K562 (cell line): ENCODE data around the gene VPS26A. TPM values are rescaled to one million over a fixed set of nuclear protein-coding genes. Genes with fewer than 3 reads are reported as not detected.
A peak's percentile ranks its signal among the peaks of the same experiment; 100 is the strongest.

Experiments
- CUX1 ChIP-seq: fragments of 200-800 bp; sonication (Bioruptor generic); IDR thresholded peaks from 2 replicates; pipeline ENCODE4 v1.6.1; 2016; ENCODE audit warnings: missing genetic modification characterization, missing compliant biosample characterization
- DMBX1 ChIP-seq: fragments of 250-450 bp; sonication (Bioruptor Pico); IDR thresholded peaks from 2 replicates; pipeline ENCODE4 v1.8.0; 2022; ENCODE audit warnings: inconsistent platforms, mild to moderate bottlenecking, moderate library complexity, borderline replicate concordance
- NR3C1 ChIP-seq: sonication (generic); formaldehyde crosslinking; IDR thresholded peaks from 2 replicates; pipeline ENCODE4 v1.8.1; 2022; ENCODE audit warnings: missing genetic modification reagents
- SMARCE1 ChIP-seq: fragments of 450-650 bp; IDR thresholded peaks from 2 replicates; pipeline ENCODE4 v1.7.1; 2016; ENCODE audit warnings: mild to moderate bottlenecking
- THRB ChIP-seq: fragments of 450-650 bp; formaldehyde crosslinking; conservative IDR thresholded peaks from 2 replicates; pipeline ENCODE4 v1.4.0; 2022; ENCODE audit warnings: mild to moderate bottlenecking, missing genetic modification characterization
- YBX1 ChIP-seq: fragments of 450-650 bp; IDR thresholded peaks from 2 replicates; pipeline ENCODE4 v1.7.1; 2016; ENCODE audit warnings: mild to moderate bottlenecking
- polyA plus RNA-seq, 8 experiments: library from polyadenylated mRNA; depleted of rRNA in 4 of 8; stranded (reverse) in 5 of 8; unstranded in 3 of 8; fragments of >200 nt; fragmentation: Nextera tagmentation in 2 of 8; fragmentation: Illumina TruSeq in 1 of 8; extraction: Ambion mirVana in 2 of 8; extraction: Trizol in 1 of 8; gene quantifications; 2 replicates each; pipeline versions ENCODE4 v1.2.1 to v1.2.3, GENCODE V29; 2011 to 2014; ENCODE audit warnings: inconsistent platforms in 1 of 8, missing spikeins in 1 of 8
- total RNA-seq, 7 experiments: library from RNA; depleted of rRNA in 6 of 7; stranded (reverse); fragments of >200 nt in 6 of 7; fragmentation: Illumina TruSeq in 2 of 7; extraction: Trizol in 2 of 7; gene quantifications; 2 replicates each; pipeline versions ENCODE4 v1.2.1 to v1.2.3, GENCODE V29; 2011 to 2021; ENCODE audit warnings: low replicate concordance in 1 of 7
- TF ChIP-seq, protein P1 (sequence below): fragments of 250-450 bp; sonication (Bioruptor Pico); IDR thresholded peaks from 2 replicates; pipeline ENCODE4 v1.4.0; 2020; ENCODE audit warnings: mild to moderate bottlenecking
- TF ChIP-seq, protein P2 (sequence below), 2 experiments: fragments of 450-650 bp; IDR thresholded peaks; 2 replicates each; pipeline ENCODE4 v1.6.1; 2016; ENCODE audit warnings: mild to moderate bottlenecking in 2 of 2, borderline replicate concordance in 1 of 2, low read depth in 1 of 2, moderate library complexity in 1 of 2

VPS26A gene
- total and polyA plus RNA-seq, 9 of the 15 experiments (the other 6 are each of a cell fraction or from before 2014, with no cell fraction given), result 47.1 to 137 (median 69.3) TPM

DNA sequence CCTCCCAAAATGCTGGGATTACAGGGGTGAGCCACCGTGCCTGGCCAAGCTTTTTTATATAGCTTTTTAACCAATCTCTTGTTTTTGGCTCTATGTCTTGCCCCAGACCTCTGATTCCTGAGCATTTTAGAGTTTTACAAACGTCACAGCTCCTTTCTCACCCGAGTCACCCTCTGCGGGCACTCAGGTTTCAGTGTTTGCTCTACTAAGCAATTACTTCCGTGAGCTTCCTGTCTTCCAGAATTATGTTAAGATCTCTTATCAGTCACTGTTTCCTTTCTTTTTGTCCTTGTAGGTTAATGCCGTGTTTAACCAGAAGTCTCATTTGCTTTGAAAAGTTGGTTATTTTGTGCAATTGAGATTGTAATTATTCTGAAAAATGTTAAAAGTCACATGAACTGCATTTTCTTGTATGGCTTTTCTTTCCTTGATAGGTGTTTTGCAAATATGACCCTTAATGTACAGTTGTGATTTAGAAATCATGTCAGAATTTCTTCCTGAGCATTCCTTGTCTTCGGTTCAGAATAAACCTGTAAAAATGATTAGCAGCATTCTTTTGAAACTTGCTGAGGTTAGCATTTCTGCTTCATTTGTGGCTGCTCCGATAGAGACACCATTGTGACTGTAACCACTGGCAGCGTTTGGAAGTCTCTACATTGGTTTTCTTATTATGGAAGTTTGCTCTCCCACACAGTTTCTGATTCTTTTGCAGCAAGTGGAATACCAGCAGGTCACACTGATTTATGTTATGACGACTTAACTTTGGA lies 91.6 kb downstream of the VPS26A start (continued):
- TF ChIP-seq DMBX1, result peak; percentile 6; the same call in 1 of the 2 replicates
- TF ChIP-seq, protein P1, sequence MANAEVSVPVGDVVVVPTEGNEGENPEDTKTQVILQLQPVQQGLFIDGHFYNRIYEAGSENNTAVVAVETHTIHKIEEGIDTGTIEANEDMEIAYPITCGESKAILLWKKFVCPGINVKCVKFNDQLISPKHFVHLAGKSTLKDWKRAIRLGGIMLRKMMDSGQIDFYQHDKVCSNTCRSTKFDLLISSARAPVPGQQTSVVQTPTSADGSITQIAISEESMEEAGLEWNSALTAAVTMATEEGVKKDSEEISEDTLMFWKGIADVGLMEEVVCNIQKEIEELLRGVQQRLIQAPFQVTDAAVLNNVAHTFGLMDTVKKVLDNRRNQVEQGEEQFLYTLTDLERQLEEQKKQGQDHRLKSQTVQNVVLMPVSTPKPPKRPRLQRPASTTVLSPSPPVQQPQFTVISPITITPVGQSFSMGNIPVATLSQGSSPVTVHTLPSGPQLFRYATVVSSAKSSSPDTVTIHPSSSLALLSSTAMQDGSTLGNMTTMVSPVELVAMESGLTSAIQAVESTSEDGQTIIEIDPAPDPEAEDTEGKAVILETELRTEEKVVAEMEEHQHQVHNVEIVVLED (CRISPR knock-in tag), result no peak
- no peak for TF ChIP-seq NR3C1 (CRISPR knock-in tag)
- TF ChIP-seq YBX1, result no peak
- TF ChIP-seq THRB (CRISPR knock-in tag), result no peak
- TF ChIP-seq, protein P2, sequence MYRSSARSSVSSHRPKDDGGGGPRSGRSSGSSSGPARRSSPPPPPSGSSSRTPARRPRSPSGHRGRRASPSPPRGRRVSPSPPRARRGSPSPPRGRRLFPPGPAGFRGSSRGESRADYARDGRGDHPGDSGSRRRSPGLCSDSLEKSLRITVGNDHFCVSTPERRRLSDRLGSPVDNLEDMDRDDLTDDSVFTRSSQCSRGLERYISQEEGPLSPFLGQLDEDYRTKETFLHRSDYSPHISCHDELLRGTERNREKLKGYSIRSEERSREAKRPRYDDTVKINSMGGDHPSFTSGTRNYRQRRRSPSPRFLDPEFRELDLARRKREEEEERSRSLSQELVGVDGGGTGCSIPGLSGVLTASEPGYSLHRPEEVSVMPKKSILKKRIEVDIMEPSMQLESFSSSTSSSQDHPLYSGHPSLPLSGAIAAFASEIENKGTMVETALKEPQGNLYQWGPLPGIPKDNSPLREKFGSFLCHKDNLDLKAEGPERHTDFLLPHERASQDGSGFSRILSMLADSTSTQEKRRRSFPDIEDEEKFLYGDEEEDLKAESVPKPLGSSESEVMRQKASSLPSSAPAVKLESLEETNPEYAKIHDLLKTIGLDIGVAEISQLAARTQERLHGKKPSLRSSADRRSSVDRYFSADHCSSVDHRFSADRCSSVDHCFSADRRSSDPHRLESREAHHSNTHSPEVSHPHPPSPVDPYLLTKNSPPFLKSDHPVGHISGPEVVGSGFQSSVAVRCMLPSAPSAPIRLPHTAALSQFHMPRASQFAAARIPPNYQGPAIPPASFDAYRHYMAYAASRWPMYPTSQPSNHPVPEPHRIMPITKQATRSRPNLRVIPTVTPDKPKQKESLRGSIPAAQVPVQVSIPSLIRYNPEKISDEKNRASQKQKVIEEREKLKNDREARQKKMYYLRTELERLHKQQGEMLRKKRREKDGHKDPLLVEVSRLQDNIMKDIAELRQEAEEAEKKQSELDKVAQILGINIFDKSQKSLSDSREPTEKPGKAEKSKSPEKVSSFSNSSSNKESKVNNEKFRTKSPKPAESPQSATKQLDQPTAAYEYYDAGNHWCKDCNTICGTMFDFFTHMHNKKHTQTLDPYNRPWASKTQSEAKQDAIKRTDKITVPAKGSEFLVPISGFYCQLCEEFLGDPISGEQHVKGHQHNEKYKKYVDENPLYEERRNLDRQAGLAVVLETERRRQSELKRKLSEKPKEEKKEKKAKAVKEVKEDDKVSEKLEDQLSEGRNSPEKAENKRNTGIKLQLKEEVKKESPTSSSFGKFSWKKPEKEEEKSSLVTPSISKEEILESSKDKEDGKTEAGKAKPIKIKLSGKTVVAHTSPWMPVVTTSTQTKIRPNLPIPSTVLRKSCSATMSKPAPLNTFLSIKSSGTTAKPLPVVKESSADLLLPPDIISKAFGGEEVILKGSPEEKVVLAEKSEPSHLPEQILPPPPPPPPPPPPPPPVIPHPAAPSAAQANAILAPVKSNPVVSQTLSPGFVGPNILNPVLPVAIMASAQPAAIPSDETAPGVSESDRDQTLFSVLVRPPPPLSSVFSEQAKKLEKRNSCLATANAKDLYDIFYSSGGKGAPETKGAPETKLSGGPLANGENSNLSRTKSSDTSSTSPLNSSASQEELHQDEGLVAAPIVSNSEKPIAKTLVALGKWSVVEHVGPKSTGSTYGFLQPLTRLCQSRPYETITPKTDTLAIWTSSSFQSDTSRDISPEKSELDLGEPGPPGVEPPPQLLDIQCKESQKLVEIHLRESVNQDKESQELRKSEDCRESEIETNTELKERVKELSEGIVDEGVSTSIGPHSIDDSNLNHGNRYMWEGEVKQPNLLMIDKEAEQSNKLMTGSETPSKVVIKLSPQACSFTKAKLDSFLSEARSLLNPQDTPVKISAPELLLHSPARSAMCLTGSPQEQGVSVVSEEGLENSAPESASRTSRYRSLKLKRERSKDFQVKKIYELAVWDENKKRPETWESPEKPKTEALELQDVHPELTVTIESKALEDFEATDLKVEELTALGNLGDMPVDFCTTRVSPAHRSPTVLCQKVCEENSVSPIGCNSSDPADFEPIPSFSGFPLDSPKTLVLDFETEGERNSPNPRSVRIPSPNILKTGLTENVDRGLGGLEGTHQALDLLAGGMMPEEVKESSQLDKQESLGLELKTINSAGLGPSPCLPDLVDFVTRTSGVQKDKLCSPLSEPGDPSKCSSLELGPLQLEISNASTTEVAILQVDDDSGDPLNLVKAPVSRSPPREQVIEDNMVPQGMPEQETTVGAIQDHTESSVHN (IDR thresholded peaks at IDR 0.05; ENCODE audit: borderline replicate concordance in 1 of 2, low read depth in 1 of 2), result no peak
- peak; percentile 39; the same call in 1 of the 2 replicates for TF ChIP-seq SMARCE1
- no peak for TF ChIP-seq CUX1 (CRISPR knock-in tag)
